Cardiac fibroblast (primary cell): ENCODE data around the gene STIM1.

Experiments
- DNase-seq, 2 donors: peaks; one replicate each; pipeline versions ENCODE4 v3.0.0 to v3.0.0-alpha.2; 2010; ENCODE audit warnings: low read depth in 2 of 2
- H3K4me3 ChIP-seq, 2 donors: replicated peaks in 1 of 2; 1 replicate in 1 of 2; 2 replicates in 1 of 2; pipeline ENCODE4 v1.5.1; 2011; ENCODE audit warnings: low read depth in 2 of 2, low read length in 2 of 2, mild to moderate bottlenecking in 2 of 2, moderate library complexity in 1 of 2
- CTCF ChIP-seq: IDR thresholded peaks from one replicate; pipeline ENCODE4 v1.5.1; 2011; ENCODE audit warnings: low read depth, mild to moderate bottlenecking, low read length, inconsistent platforms

The STIM1 gene

GRCh38 chr11:3932698-3933097 lies 77.2 kb downstream of the STIM1 start:
- DNase-seq, result no peak
- H3K4me3 ChIP-seq, result no peak overlapping the region
- no peak for TF ChIP-seq CTCF

GRCh38 chr11:3933165-3933628 lies 77.7 kb downstream of the STIM1 start:
- TF ChIP-seq CTCF, result no peak
- no peak overlapping the region for H3K4me3 ChIP-seq
- no peak for DNase-seq

- no peak for DNase-seq
- no peak for TF ChIP-seq CTCF
- no peak overlapping the region for H3K4me3 ChIP-seq
Measured at GRCh38 chr11:3934658-3935057, 79.2 kb downstream of the STIM1 start.

GRCh38 chr11:3936517-3936916 lies 81.1 kb downstream of the STIM1 start:
- no peak for DNase-seq
- TF ChIP-seq CTCF, result no peak
- H3K4me3 ChIP-seq, result no peak overlapping the region

- no peak for TF ChIP-seq CTCF
- H3K4me3 ChIP-seq, result no peak overlapping the region
- DNase-seq, result peak; percentile 80 to 84
Measured at GRCh38 chr11:3939211-3939610, 83.7 kb downstream of the STIM1 start.

GRCh38 chr11:3939651-3940190 lies 84.3 kb downstream of the STIM1 start:
- no peak for TF ChIP-seq CTCF
- peak; percentile 44 to 66 for DNase-seq
- no peak overlapping the region for H3K4me3 ChIP-seq
